Smooth muscle cell (in vitro differentiated cells): ENCODE measurements around the gene CDC14A. TPM values are rescaled to one million over a fixed set of nuclear protein-coding genes. Genes with fewer than 3 reads are reported as not detected.

Experiments
- DNase-seq: peaks from one replicate; lab custom pipeline; 2025; ENCODE audit not compliant: unreplicated experiment; lab: John Stamatoyannopoulos, UW
- H2AFZ ChIP-seq: fragments of 200-600 bp; sonication (generic); 2 replicates; pipeline ENCODE4 v1.6.0; 2016; ENCODE audit warnings: antibody characterized with exemption, low read depth, mild to moderate bottlenecking
- H3F3A ChIP-seq: fragments of 200-600 bp; sonication (generic); 2 replicates; pipeline ENCODE4 v1.6.0; 2017; ENCODE audit warnings: antibody characterized with exemption, low read depth
- H3K27ac ChIP-seq: fragments of 200-600 bp; sonication (generic); 2 replicates; pipeline ENCODE4 v1.5.1; 2016; ENCODE audit warnings: low read depth, mild to moderate bottlenecking
- H3K27me3 ChIP-seq: fragments of 200-600 bp; sonication (generic); 2 replicates; pipeline ENCODE4 v1.6.1; 2016; ENCODE audit warnings: low read depth, mild to moderate bottlenecking
- H3K36me3 ChIP-seq: fragments of 200-600 bp; sonication (generic); 2 replicates; pipeline ENCODE4 v1.5.1; 2016; ENCODE audit warnings: low read depth
- H3K4me1 ChIP-seq: fragments of 200-600 bp; sonication (generic); 2 replicates; pipeline ENCODE4 v1.5.1; 2016; ENCODE audit warnings: low read depth
- H3K4me2 ChIP-seq: fragments of 200-600 bp; sonication (generic); 2 replicates; pipeline ENCODE4 v1.6.0; 2016; ENCODE audit warnings: mild to moderate bottlenecking
- H3K4me3 ChIP-seq: fragments of 200-600 bp; sonication (generic); 2 replicates; pipeline ENCODE4 v1.5.1; 2016; ENCODE audit warnings: mild to moderate bottlenecking
- H3K79me2 ChIP-seq: fragments of 200-600 bp; sonication (generic); 2 replicates; pipeline ENCODE4 v1.6.0; 2016; ENCODE audit warnings: low read depth, mild to moderate bottlenecking
- H3K9ac ChIP-seq: fragments of 200-600 bp; sonication (generic); 2 replicates; pipeline ENCODE4 v1.6.0; 2016; ENCODE audit warnings: low read depth
- H3K9me3 ChIP-seq: fragments of 200-600 bp; sonication (generic); replicated peaks from 2 replicates; pipeline ENCODE4 v1.5.1; 2016; ENCODE audit warnings: low read depth
- H4K20me1 ChIP-seq: fragments of 200-600 bp; sonication (generic); 2 replicates; pipeline ENCODE4 v1.6.0; 2016; ENCODE audit warnings: low read depth
- CTCF ChIP-seq: fragments of 200-600 bp; sonication (generic); IDR thresholded peaks from 2 replicates; pipeline ENCODE4 v1.5.1; 2017; ENCODE audit warnings: borderline replicate concordance, mild to moderate bottlenecking, antibody characterized with exemption; ENCODE audit not compliant: insufficient read depth, poor library complexity, severe bottlenecking
- WGBS: methylation state at CpG from one replicate; pipeline ENCODE4 v1.1.7; 2016; ENCODE audit warnings: low lambda C conversion rate; 5-methylcytosine and 5-hydroxymethylcytosine counted together
- polyA plus RNA-seq: library from polyadenylated mRNA; unstranded; fragments of >200 nt; fragmentation: Nextera tagmentation; extraction: Ambion mirVana; gene quantifications from 2 replicates; pipeline ENCODE4 v1.2.1, GENCODE V29; 2016
- total RNA-seq: library from RNA; depleted of rRNA; stranded (reverse); fragments of >200 nt; gene quantifications from 2 replicates; pipeline ENCODE4 v1.2.3, GENCODE V29; 2014

CDC14A gene
- total and polyA plus RNA-seq, 2 experiments from 2014 or later: 2.8 to 15.9 TPM

GRCh38 chr1:100353988-100354387 lies 1.7 kb downstream of the CDC14A start:
- Histone ChIP-seq H3K4me1 (peaks cover 23% of the 10 kb centered on the region), H3K27ac (peak overlapping the region; percentile 87), H3K9ac (peak overlapping the region; percentile 23), H3K4me2 (peak overlapping the region; percentile 92), H3K36me3 (no peaks in the 10 kb centered on the region), H4K20me1 (peaks cover 28% of the 10 kb centered on the region), H3K9me3 (no peaks in the 10 kb centered on the region), H3K79me2 (peaks cover 44% of the 10 kb centered on the region), H3K4me3 (peak overlapping the region; percentile 92), H3F3A (peaks cover 24% of the 10 kb centered on the region), H3K27me3 (no peaks in the 10 kb centered on the region), H2AFZ (no peak overlapping the region)
- 41% methylated on average over 1 of the region's 1 CpG for WGBS
- no peak for TF ChIP-seq CTCF
- DNase-seq: no peak

- Histone ChIP-seq H3F3A (peaks cover 24% of the 10 kb centered on the region), H3K9ac (peak overlapping the region; percentile 23), H4K20me1 (peaks cover 28% of the 10 kb centered on the region), H3K36me3 (no peaks in the 10 kb centered on the region), H3K27me3 (no peaks in the 10 kb centered on the region), H3K79me2 (peaks cover 52% of the 10 kb centered on the region), H3K27ac (peak overlapping the region; percentile 87), H3K4me3 (peak overlapping the region; percentile 92), H3K4me1 (peaks cover 23% of the 10 kb centered on the region), H3K4me2 (peak overlapping the region; percentile 92), H2AFZ (no peak overlapping the region), H3K9me3 (no peaks in the 10 kb centered on the region)
- no peak for TF ChIP-seq CTCF
- no peak for DNase-seq
- WGBS: 30% methylated on average over 2 of the region's 2 CpGs
Measured at GRCh38 chr1:100354971-100355394, 2.7 kb downstream of the CDC14A start.

- H3K9me3 ChIP-seq: no peaks in the 10 kb centered on the region
- H3K9ac ChIP-seq: no peak overlapping the region
- WGBS: 93% methylated on average over 2 of the region's 2 CpGs
- H3K79me2 ChIP-seq: peaks cover 67% of the 10 kb centered on the region
- no peak overlapping the region for H3K27ac ChIP-seq
- DNase-seq: no peak
- no peak overlapping the region for H2AFZ ChIP-seq
- no peaks in the 10 kb centered on the region for H3K36me3 ChIP-seq
- no peak overlapping the region for H3K4me3 ChIP-seq
- peaks cover 41% of the 10 kb centered on the region for H4K20me1 ChIP-seq
- peaks cover 10% of the 10 kb centered on the region for H3F3A ChIP-seq
- peak; percentile 28 for TF ChIP-seq CTCF
- peaks cover 33% of the 10 kb centered on the region for H3K4me1 ChIP-seq
- H3K27me3 ChIP-seq: no peaks in the 10 kb centered on the region
- H3K4me2 ChIP-seq: no peak overlapping the region
Measured at GRCh38 chr1:100358210-100358609, 5.9 kb downstream of the CDC14A start.

GRCh38 chr1:100359139-100359538 lies 6.8 kb downstream of the CDC14A start:
- no peaks in the 10 kb centered on the region for H3K36me3 ChIP-seq
- H2AFZ ChIP-seq: no peak overlapping the region
- no peaks in the 10 kb centered on the region for H3K9me3 ChIP-seq
- H3F3A ChIP-seq: peaks cover 10% of the 10 kb centered on the region
- 86% methylated on average over 1 of the region's 1 CpG for WGBS
- H3K4me1 ChIP-seq: peaks cover 31% of the 10 kb centered on the region
- H3K79me2 ChIP-seq: peaks cover 76% of the 10 kb centered on the region
- no peak overlapping the region for H3K4me2 ChIP-seq
- H3K4me3 ChIP-seq: no peak overlapping the region
- H3K9ac ChIP-seq: no peak overlapping the region
- H3K27me3 ChIP-seq: no peaks in the 10 kb centered on the region
- no peak overlapping the region for H3K27ac ChIP-seq
- no peak for TF ChIP-seq CTCF
- peaks cover 40% of the 10 kb centered on the region for H4K20me1 ChIP-seq
- DNase-seq: no peak
